ENCODE data around the gene UFD1.

DNA sequence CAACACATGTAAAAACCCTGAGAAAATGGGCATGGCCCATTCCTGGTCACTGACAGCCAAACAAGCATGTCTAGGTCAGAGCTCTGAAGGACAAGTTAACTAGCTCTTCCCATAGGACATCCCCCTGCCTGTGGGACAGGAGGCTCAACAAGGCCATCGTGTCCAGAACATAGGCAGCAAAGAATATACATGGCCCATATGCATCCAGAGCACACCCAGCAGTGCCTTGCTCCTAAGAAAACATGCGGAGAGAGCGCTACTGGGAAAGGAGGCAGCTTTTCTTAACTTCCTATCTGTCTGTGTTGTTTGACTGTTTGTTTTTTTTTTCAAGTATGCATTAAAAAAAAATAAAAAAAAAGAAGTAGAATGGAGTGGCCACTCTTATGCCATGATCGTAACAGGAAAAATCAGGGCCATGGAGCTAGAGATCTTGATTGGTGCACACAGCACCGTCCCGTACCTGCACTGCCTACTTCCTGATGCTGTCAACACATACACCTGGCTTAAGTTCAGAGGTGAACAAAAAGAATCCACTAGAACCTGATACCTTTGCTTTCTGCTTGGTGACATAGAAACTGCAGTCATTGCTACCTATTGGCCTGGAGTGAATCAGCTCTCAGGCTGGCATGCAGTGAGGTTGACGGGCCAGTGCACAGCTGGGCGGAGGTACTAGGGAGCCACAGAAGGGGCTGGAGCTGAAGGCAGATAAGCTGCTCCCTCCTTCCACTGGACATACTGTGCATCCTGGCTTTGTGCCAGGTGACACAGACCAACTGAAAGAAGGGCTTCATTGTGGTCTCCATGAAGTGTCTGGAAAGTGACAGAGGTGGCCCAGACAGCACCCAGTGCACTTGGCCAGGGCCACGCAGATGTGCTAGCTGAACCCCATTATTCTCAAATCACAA is 11.9 kb downstream of the UFD1 start:
- TF ChIP-seq, protein P1, sequence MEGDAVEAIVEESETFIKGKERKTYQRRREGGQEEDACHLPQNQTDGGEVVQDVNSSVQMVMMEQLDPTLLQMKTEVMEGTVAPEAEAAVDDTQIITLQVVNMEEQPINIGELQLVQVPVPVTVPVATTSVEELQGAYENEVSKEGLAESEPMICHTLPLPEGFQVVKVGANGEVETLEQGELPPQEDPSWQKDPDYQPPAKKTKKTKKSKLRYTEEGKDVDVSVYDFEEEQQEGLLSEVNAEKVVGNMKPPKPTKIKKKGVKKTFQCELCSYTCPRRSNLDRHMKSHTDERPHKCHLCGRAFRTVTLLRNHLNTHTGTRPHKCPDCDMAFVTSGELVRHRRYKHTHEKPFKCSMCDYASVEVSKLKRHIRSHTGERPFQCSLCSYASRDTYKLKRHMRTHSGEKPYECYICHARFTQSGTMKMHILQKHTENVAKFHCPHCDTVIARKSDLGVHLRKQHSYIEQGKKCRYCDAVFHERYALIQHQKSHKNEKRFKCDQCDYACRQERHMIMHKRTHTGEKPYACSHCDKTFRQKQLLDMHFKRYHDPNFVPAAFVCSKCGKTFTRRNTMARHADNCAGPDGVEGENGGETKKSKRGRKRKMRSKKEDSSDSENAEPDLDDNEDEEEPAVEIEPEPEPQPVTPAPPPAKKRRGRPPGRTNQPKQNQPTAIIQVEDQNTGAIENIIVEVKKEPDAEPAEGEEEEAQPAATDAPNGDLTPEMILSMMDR (IDR thresholded peaks at IDR 0.05) = no peak
- TF ChIP-seq POLR2A (IDR thresholded peaks at IDR 0.05) = no peak

Measured in esophagus squamous epithelium (tissue), 4 donors.